H1 (cell line): ENCODE data around the gene CLDN4. TPM values are rescaled to one million over a fixed set of nuclear protein-coding genes. Genes with fewer than 3 reads are reported as not detected.

Experiments used
- CTCF ChIA-PET: fragments of 300-600 bp; sonication (Branson Sonifier 250); formaldehyde crosslinking; loops from one replicate; lab custom pipeline; 2021; ENCODE audit not compliant: partially characterized antibody; lab: Charles Lee
- POLR2A ChIA-PET: fragments of 300-600 bp; sonication (Branson Sonifier 250); formaldehyde crosslinking; loops from one replicate; lab custom pipeline; 2021; ENCODE audit warnings: inconsistent platforms; ENCODE audit not compliant: partially characterized antibody; lab: Charles Lee
- DNase-seq, 2 experiments: peaks; one replicate each; pipeline versions ENCODE4 v3.0.0 to v3.0.0-alpha.2; 2010 to 2022; ENCODE audit warnings: low spot score in 2 of 2, low read depth in 1 of 2, mixed read lengths in 1 of 2
- FAIRE-seq: peaks from 2 replicates; lab custom pipeline; 2011; peaks lifted over from hg19 to GRCh38; lab: Jason Lieb, UNC
- H2AFZ ChIP-seq: 2 replicates; pipeline ENCODE4 v1.8.1; 2012; ENCODE audit warnings: low read length, inconsistent platforms
- H2AK5ac ChIP-seq: 2 replicates; pipeline ENCODE4 v1.6.1; 2013; ENCODE audit warnings: low read depth, low read length
- H2BK120ac ChIP-seq: replicated peaks from 2 replicates; pipeline ENCODE3; 2013; ENCODE audit warnings: low read depth, low read length, inconsistent platforms
- H2BK12ac ChIP-seq: 2 replicates; pipeline ENCODE4 v1.6.1; 2013; ENCODE audit warnings: low read depth, low read length
- H2BK15ac ChIP-seq: 2 replicates; pipeline ENCODE4 v1.6.1; 2013; ENCODE audit warnings: low read length
- H2BK20ac ChIP-seq: 2 replicates; pipeline ENCODE4 v1.6.1; 2013; ENCODE audit warnings: low read length
- H2BK5ac ChIP-seq: 2 replicates; pipeline ENCODE4 v1.6.1; 2013; ENCODE audit warnings: low read depth, low read length
- H3K14ac ChIP-seq: 2 replicates; pipeline ENCODE4 v1.6.1; 2013; ENCODE audit warnings: inconsistent platforms; ENCODE audit not compliant: insufficient read length
- H3K18ac ChIP-seq: 2 replicates; pipeline ENCODE4 v1.6.1; 2013; ENCODE audit warnings: low read length; ENCODE audit errors: extremely low read depth
- H3K23ac ChIP-seq: 2 replicates; pipeline ENCODE4 v1.6.1; 2013; ENCODE audit warnings: inconsistent platforms; ENCODE audit not compliant: insufficient read length
- H3K23me2 ChIP-seq: 2 replicates; pipeline ENCODE4 v1.6.1; 2013; ENCODE audit warnings: low read depth, low read length
- H3K27ac ChIP-seq: 2 replicates; pipeline ENCODE4 v1.6.1; 2011; ENCODE audit warnings: low read depth, low read length, inconsistent platforms
- H3K27me3 ChIP-seq, 4 experiments: replicated peaks in 1 of 4; 1 replicate in 1 of 4; 2 replicates in 3 of 4; pipeline versions ENCODE4 v1.6.1 to v1.8.1; 2011 to 2013; ENCODE audit warnings: low read length in 3 of 4, mild to moderate bottlenecking in 3 of 4, inconsistent platforms in 2 of 4, mixed read lengths in 2 of 4, moderate library complexity in 1 of 4; ENCODE audit not compliant: control insufficient read depth in 3 of 4, insufficient read depth in 3 of 4; ENCODE audit errors: extremely low read depth in 1 of 4
- H3K36me3 ChIP-seq, 4 experiments: 2 replicates each; pipeline versions ENCODE4 v1.6.1 to v1.8.1; 2011 to 2013; ENCODE audit warnings: mild to moderate bottlenecking in 4 of 4, low read length in 3 of 4, moderate library complexity in 2 of 4, control low read depth in 1 of 4, inconsistent platforms in 1 of 4; ENCODE audit not compliant: insufficient read depth in 4 of 4, control insufficient read depth in 2 of 4
- H3K4ac ChIP-seq: replicated peaks from 2 replicates; pipeline ENCODE3; 2013; ENCODE audit warnings: low read length, low read depth, mixed read lengths, inconsistent platforms; ENCODE audit not compliant: insufficient read length
- H3K4me1 ChIP-seq, 4 experiments: replicated peaks in 1 of 4; 1 replicate in 1 of 4; 2 replicates in 3 of 4; pipeline versions ENCODE4 v1.6.1 to v1.8.1; 2011 to 2013; ENCODE audit warnings: low read length in 3 of 4, inconsistent platforms in 2 of 4, mixed read lengths in 1 of 4; ENCODE audit not compliant: insufficient read depth in 4 of 4, control insufficient read depth in 3 of 4
- H3K4me2 ChIP-seq, 2 experiments: 2 replicates each; pipeline versions ENCODE4 v1.6.1 to v1.8.1; 2011 to 2013; ENCODE audit warnings: low read depth in 2 of 2, low read length in 2 of 2, control low read depth in 1 of 2, inconsistent platforms in 1 of 2, mild to moderate bottlenecking in 1 of 2; ENCODE audit not compliant: insufficient read depth in 1 of 2
- H3K4me3 ChIP-seq, 4 experiments: fragments of 200-600, 300-600 bp in 1 of 4; sonication (generic), shearing (Covaris generic), sonication (Bioruptor Twin) in 1 of 4; 2 replicates each; pipeline versions ENCODE4 v1.5.1 to v1.8.1; 2011 to 2016; ENCODE audit warnings: low read length in 4 of 4, low read depth in 3 of 4, control low read depth in 2 of 4, inconsistent platforms in 2 of 4, mild to moderate bottlenecking in 2 of 4, mixed read lengths in 1 of 4, moderate library complexity in 1 of 4; ENCODE audit not compliant: insufficient read depth in 2 of 4; ENCODE audit errors: extremely low read depth in 1 of 4
- H3K56ac ChIP-seq: replicated peaks from 2 replicates; pipeline ENCODE3; 2013; ENCODE audit warnings: low read depth, mild to moderate bottlenecking, mixed read lengths, low read length, inconsistent platforms; ENCODE audit not compliant: insufficient read length
- H3K79me1 ChIP-seq: 2 replicates; pipeline ENCODE4 v1.6.1; 2013; ENCODE audit warnings: low read depth, low read length, control low read depth
- H3K79me2 ChIP-seq, 2 experiments: 2 replicates each; pipeline versions ENCODE4 v1.6.1 to v1.8.1; 2012 to 2013; ENCODE audit warnings: low read length in 2 of 2, mild to moderate bottlenecking in 2 of 2, inconsistent platforms in 1 of 2; ENCODE audit not compliant: insufficient read depth in 2 of 2, control insufficient read depth in 1 of 2
- H3K9ac ChIP-seq, 4 experiments: replicated peaks in 1 of 4; 1 replicate in 1 of 4; 2 replicates in 3 of 4; pipeline versions ENCODE4 v1.6.1 to v1.8.1; 2011 to 2013; ENCODE audit warnings: low read depth in 3 of 4, low read length in 3 of 4, control low read depth in 2 of 4, mild to moderate bottlenecking in 2 of 4, moderate library complexity in 2 of 4, inconsistent platforms in 1 of 4; ENCODE audit errors: extremely low read depth in 1 of 4
- H3K9me3 ChIP-seq, 2 experiments: 2 replicates each; pipeline versions ENCODE4 v1.6.1 to v1.8.1; 2012 to 2013; ENCODE audit warnings: mild to moderate bottlenecking in 2 of 2, moderate library complexity in 2 of 2, control low read depth in 1 of 2, inconsistent platforms in 1 of 2, low read depth in 1 of 2, low read length in 1 of 2, mixed read lengths in 1 of 2; ENCODE audit not compliant: insufficient read depth in 2 of 2
- H4K20me1 ChIP-seq, 2 experiments: replicated peaks in 1 of 2; 2 replicates each; pipeline versions ENCODE3 to v1.8.1; 2011 to 2013; ENCODE audit warnings: inconsistent platforms in 2 of 2, low read length in 2 of 2, mild to moderate bottlenecking in 1 of 2; ENCODE audit not compliant: insufficient read depth in 2 of 2, control insufficient read depth in 1 of 2
- H4K5ac ChIP-seq: 2 replicates; pipeline ENCODE4 v1.6.1; 2013; ENCODE audit warnings: low read length, low read depth, mixed read lengths, inconsistent platforms; ENCODE audit not compliant: insufficient read length
- H4K8ac ChIP-seq: 2 replicates; pipeline ENCODE4 v1.8.0; 2013; ENCODE audit warnings: mild to moderate bottlenecking, moderate library complexity, low read length, inconsistent platforms; ENCODE audit not compliant: insufficient read depth; ENCODE audit errors: extremely low read depth
- H4K91ac ChIP-seq: replicated peaks from 2 replicates; pipeline ENCODE3; 2013; ENCODE audit warnings: low read length, mixed read lengths, inconsistent platforms; ENCODE audit not compliant: insufficient read length
- CBX5 ChIP-seq: fragments of 300-800, 300-1000 bp; sonication (generic); IDR thresholded peaks from 2 replicates; pipeline ENCODE4 v1.7.1; 2016; ENCODE audit warnings: antibody characterized with exemption, low read length, low read depth
- CEBPB ChIP-seq: IDR thresholded peaks from 2 replicates; pipeline ENCODE4 v1.6.1; 2012; ENCODE audit warnings: low read depth, low read length
- CHD1 ChIP-seq: IDR thresholded peaks from 2 replicates; pipeline ENCODE4 v1.6.1; 2012; ENCODE audit warnings: low read depth, low read length, improper control_type of control experiment
- CTCF ChIP-seq, 3 experiments: IDR thresholded peaks; 1 replicate in 2 of 3; 2 replicates in 1 of 3; pipeline versions ENCODE4 v1.5.1 to v1.6.1; 2011; ENCODE audit warnings: low read length in 3 of 3, mild to moderate bottlenecking in 3 of 3, inconsistent platforms in 2 of 3, low read depth in 1 of 3, moderate library complexity in 1 of 3; ENCODE audit not compliant: insufficient read depth in 1 of 3; ENCODE audit errors: control extremely low read depth in 1 of 3
- EP300 ChIP-seq, 2 experiments: IDR thresholded peaks; 1 replicate in 1 of 2; 2 replicates in 1 of 2; pipeline ENCODE4 v1.6.1; 2011 to 2012; ENCODE audit warnings: low read depth in 2 of 2, low read length in 2 of 2, mild to moderate bottlenecking in 2 of 2, borderline replicate concordance in 1 of 2, inconsistent platforms in 1 of 2, moderate library complexity in 1 of 2
- FOSL1 ChIP-seq: IDR thresholded peaks from 2 replicates; pipeline ENCODE4 v1.6.1; 2011; ENCODE audit warnings: mild to moderate bottlenecking, low read depth, low read length, moderate library complexity; ENCODE audit not compliant: insufficient read depth
- HDAC6 ChIP-seq: IDR thresholded peaks from one replicate; pipeline ENCODE4 v1.7.1; 2012; ENCODE audit warnings: low read depth, mild to moderate bottlenecking, inconsistent platforms, low read length, moderate library complexity
- POLR2AphosphoS5 ChIP-seq: IDR thresholded peaks from 2 replicates; pipeline ENCODE4 v1.6.1; 2011; ENCODE audit warnings: low read depth, low read length
- RBBP5 ChIP-seq: IDR thresholded peaks from 2 replicates; pipeline ENCODE4 v1.7.1; 2012; ENCODE audit warnings: low read depth, mild to moderate bottlenecking, inconsistent platforms, low read length, moderate library complexity, borderline replicate concordance
- SIN3A ChIP-seq, 2 experiments: IDR thresholded peaks in 1 of 2; conservative IDR thresholded peaks in 1 of 2; 2 replicates each; pipeline ENCODE4 v1.6.1; 2011 to 2012; ENCODE audit warnings: low read length in 2 of 2, improper control_type of control experiment in 1 of 2, low read depth in 1 of 2, mild to moderate bottlenecking in 1 of 2
- SUZ12 ChIP-seq: fragments of 200-600 bp; sonication (generic); IDR thresholded peaks from 2 replicates; pipeline ENCODE4 v1.6.1; 2012; ENCODE audit warnings: mild to moderate bottlenecking, inconsistent platforms, low read length, moderate library complexity, mixed read lengths
- WGBS, 2 experiments: shearing (Covaris generic) in 1 of 2; methylation state at CpG; one replicate each; pipeline versions ENCODE4 v1.1.6 to v1.1.7; 2013 to 2015; ENCODE audit warnings: low lambda C conversion rate in 2 of 2, mixed read lengths in 2 of 2, inconsistent platforms in 1 of 2, low coverage in 1 of 2, missing lambda C conversion rate in 1 of 2; ENCODE audit not compliant: insufficient replicate concordance in 2 of 2, insufficient coverage in 1 of 2, insufficient read length in 1 of 2; ENCODE audit errors: extremely low coverage in 1 of 2, missing lambda C conversion rate in 1 of 2; 5-methylcytosine and 5-hydroxymethylcytosine counted together
- polyA plus RNA-seq, 7 experiments: library from polyadenylated mRNA; depleted of rRNA in 3 of 7; stranded (reverse) in 5 of 7; unstranded in 2 of 7; fragments of >200 nt in 5 of 7; fragments of 200-250 nt in 2 of 7; gene quantifications; 1 replicate in 5 of 7; 2 replicates in 1 of 7; 4 replicates in 1 of 7; pipeline versions ENCODE4 v1.2.1 to v1.2.3, GENCODE V29; 2011 to 2013; ENCODE audit warnings: missing spikeins in 2 of 7, mixed read lengths in 2 of 7
- total RNA-seq: library from RNA; stranded (reverse); fragmentation: NEBNext Ultra II Directional; extraction: Animal tissue kit (Norgen Biotek cat#: 25700); gene quantifications from 2 replicates; pipeline ENCODE4 v1.2.1, GENCODE V29; 2021

CLDN4 gene
- total and polyA plus RNA-seq, 2 of the 8 experiments (the other 6 are each of a cell fraction or from before 2014, with no cell fraction given): 28.0 to 69.3 TPM

- Histone ChIP-seq H2BK20ac (no peak overlapping the region), H2AFZ (no peak overlapping the region), H2BK120ac (no peak overlapping the region), H3K4me1 (no peaks in the 10 kb centered on the region), H2BK15ac (no peak overlapping the region), H4K8ac (no peak overlapping the region; the same call in 1 of the 2 replicates), H3K79me2 (no peaks in the 10 kb centered on the region), H3K23me2 (no peaks in the 10 kb centered on the region), H3K9ac (no peak overlapping the region), H2BK5ac (no peak overlapping the region), H3K4me2 (no peak overlapping the region), H3K27me3 (peaks cover 0 to 4% (median 0%) of the 10 kb centered on the region in 4 experiments; a peak in 3 of 7 replicates), H3K56ac (no peak overlapping the region), H3K14ac (no peak overlapping the region), H3K4ac (peak overlapping the region; percentile 94), H4K20me1 (no peaks in the 10 kb centered on the region), H3K23ac (no peak overlapping the region), H3K27ac (no peak overlapping the region), H3K79me1 (no peaks in the 10 kb centered on the region), H4K91ac (no peak overlapping the region), H3K18ac (no peak overlapping the region; the same call in 1 of the 2 replicates), H2AK5ac (peak overlapping the region; percentile 65; the same call in 1 of the 2 replicates), H3K9me3 (no peaks in the 10 kb centered on the region), H3K36me3 (no peaks in the 10 kb centered on the region), H2BK12ac (no peak overlapping the region), H3K4me3 (no peak overlapping the region), H4K5ac (no peak overlapping the region)
- ChIA-PET CTCF (interaction anchor here (0.5 to 5.8 kb wide), 19 partner anchors 8 to 250 kb away, joined by 3 to 72 read pairs (median 4); partner anchors contain the start of gene METTL27), POLR2A (interaction anchor here (0.6 to 5.6 kb wide), 9 partner anchors 24 to 231 kb away, joined by 3 to 28 read pairs (median 3); partner anchors contain the start of gene CLDN4)
- WGBS, 2 experiments: 88% methylated on average over 3 of the region's 3 CpGs; no CpG with 5 or more reads in 1 of the 2 experiments
- DNase-seq (no peak), FAIRE-seq (no peak)
- TF ChIP-seq CBX5 (no peak), CHD1 (no peak), FOSL1 (no peak), POLR2AphosphoS5 (no peak), SUZ12 (no peak), CTCF (IDR thresholded peaks at IDR 0.05; ENCODE audit: control extremely low read depth in 1 of 3, insufficient read depth in 1 of 3, low read depth in 1 of 3, low read length in 3 of 3) (no peak), CEBPB (no peak), RBBP5 (no peak), EP300 (IDR thresholded peaks at IDR 0.05; ENCODE audit: borderline replicate concordance in 1 of 2, low read depth in 2 of 2, low read length in 2 of 2) (no peak), HDAC6 (no peak), SIN3A (conservative IDR thresholded peaks at IDR 0.05 in 1 of 2, IDR thresholded peaks at IDR 0.05 in 1 of 2; ENCODE audit: low read depth in 1 of 2, low read length in 2 of 2) (no peak)
Observed at GRCh38 chr7:73856941-73857340, 26.1 kb downstream of the CLDN4 start.
